HG02678 (cell line): Measurements from ENCODE around the gene PRR12.

Experiments used
- ATAC-seq: cut with Tn5 transposase; IDR thresholded peaks from one replicate; pipeline ENCODE4 v1.9.1; 2021; ENCODE audit warnings: mild to moderate bottlenecking, moderate library complexity; ENCODE audit not compliant: unreplicated experiment

Gene PRR12

GRCh38 chr19:49590971-49591730 lies at the start of gene PRR12:
PRR12 (plus strand) TSS chr19:49591182; CDS start chr19:49591655, 473 bp downstream.
- peak; percentile 14 for ATAC-seq

GRCh38 chr19:49541914-49542313 lies 49.1 kb upstream of the PRR12 start:
- ATAC-seq = no peak

GRCh38 chr19:49542446-49542845 lies 48.5 kb upstream of the PRR12 start:
- ATAC-seq = no peak

GRCh38 chr19:49543032-49543431 lies 48.0 kb upstream of the PRR12 start:
- no peak for ATAC-seq

- no peak for ATAC-seq
Observed at GRCh38 chr19:49544154-49544553, 46.8 kb upstream of the PRR12 start.

- no peak for ATAC-seq
Observed at GRCh38 chr19:49546825-49547565, 44.0 kb upstream of the PRR12 start.

- no peak for ATAC-seq
Observed at GRCh38 chr19:49549045-49549444, 41.9 kb upstream of the PRR12 start.

- no peak for ATAC-seq
Observed at GRCh38 chr19:49551531-49551930, 39.5 kb upstream of the PRR12 start.

GRCh38 chr19:49552749-49553148 lies 38.2 kb upstream of the PRR12 start:
- no peak for ATAC-seq

GRCh38 chr19:49553451-49554271 lies 37.3 kb upstream of the PRR12 start:
- ATAC-seq = no peak

- ATAC-seq = no peak
Observed at GRCh38 chr19:49554701-49555181, 36.2 kb upstream of the PRR12 start.

- no peak for ATAC-seq
Observed at GRCh38 chr19:49555600-49556411, 35.2 kb upstream of the PRR12 start.

GRCh38 chr19:49556412-49557398 lies 34.3 kb upstream of the PRR12 start:
- no peak for ATAC-seq

GRCh38 chr19:49557641-49558325 lies 33.2 kb upstream of the PRR12 start:
- ATAC-seq = no peak

- no peak for ATAC-seq
Observed at GRCh38 chr19:49558591-49558990, 32.4 kb upstream of the PRR12 start.

GRCh38 chr19:49559443-49559842 lies 31.5 kb upstream of the PRR12 start:
- no peak for ATAC-seq

- ATAC-seq = no peak
Observed at GRCh38 chr19:49559928-49560327, 31.1 kb upstream of the PRR12 start.

GRCh38 chr19:49560358-49560900 lies 30.6 kb upstream of the PRR12 start:
- no peak for ATAC-seq
